ENCODE measurements around the gene TMEM259.

The TMEM259 gene

DNA sequence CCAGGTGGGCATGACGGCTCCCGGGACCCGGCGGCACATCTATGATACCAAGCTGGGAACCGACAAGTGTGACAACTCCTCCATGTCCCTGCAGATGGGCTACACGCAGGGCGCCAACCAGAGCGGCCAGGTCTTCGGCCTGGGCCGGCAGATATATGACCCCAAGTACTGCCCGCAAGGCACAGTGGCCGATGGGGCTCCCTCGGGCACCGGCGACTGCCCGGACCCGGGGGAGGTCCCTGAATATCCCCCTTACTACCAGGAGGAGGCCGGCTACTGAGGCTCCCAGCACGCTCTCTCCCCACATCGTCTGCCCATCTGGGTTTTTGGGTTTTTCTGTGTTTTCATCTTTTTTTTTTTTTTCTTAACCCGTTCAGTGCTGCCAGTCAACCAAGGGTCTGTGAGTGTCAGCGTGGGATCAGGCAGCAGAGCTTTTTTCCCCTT, 16.7 kb upstream of the TMEM259 start:
- peak; percentile 73 for DNase-seq (ENCODE audit: extremely low read depth, insufficient read length)
- Histone ChIP-seq H3K36me3 (ENCODE audit: control insufficient read depth, insufficient read depth, low read length) (peaks cover 18% of the 10 kb centered on the region), H3K4me3 (replicated peaks; ENCODE audit: low read depth, low read length) (no peak overlapping the region), H3K27me3 (replicated peaks; ENCODE audit: control insufficient read depth, insufficient read depth, low read length) (no peaks in the 10 kb centered on the region)
- TF ChIP-seq, protein P1, sequence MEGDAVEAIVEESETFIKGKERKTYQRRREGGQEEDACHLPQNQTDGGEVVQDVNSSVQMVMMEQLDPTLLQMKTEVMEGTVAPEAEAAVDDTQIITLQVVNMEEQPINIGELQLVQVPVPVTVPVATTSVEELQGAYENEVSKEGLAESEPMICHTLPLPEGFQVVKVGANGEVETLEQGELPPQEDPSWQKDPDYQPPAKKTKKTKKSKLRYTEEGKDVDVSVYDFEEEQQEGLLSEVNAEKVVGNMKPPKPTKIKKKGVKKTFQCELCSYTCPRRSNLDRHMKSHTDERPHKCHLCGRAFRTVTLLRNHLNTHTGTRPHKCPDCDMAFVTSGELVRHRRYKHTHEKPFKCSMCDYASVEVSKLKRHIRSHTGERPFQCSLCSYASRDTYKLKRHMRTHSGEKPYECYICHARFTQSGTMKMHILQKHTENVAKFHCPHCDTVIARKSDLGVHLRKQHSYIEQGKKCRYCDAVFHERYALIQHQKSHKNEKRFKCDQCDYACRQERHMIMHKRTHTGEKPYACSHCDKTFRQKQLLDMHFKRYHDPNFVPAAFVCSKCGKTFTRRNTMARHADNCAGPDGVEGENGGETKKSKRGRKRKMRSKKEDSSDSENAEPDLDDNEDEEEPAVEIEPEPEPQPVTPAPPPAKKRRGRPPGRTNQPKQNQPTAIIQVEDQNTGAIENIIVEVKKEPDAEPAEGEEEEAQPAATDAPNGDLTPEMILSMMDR (IDR thresholded peaks at IDR 0.05; ENCODE audit: insufficient read depth, low read length, poor library complexity, severe bottlenecking) = no peak

DNA sequence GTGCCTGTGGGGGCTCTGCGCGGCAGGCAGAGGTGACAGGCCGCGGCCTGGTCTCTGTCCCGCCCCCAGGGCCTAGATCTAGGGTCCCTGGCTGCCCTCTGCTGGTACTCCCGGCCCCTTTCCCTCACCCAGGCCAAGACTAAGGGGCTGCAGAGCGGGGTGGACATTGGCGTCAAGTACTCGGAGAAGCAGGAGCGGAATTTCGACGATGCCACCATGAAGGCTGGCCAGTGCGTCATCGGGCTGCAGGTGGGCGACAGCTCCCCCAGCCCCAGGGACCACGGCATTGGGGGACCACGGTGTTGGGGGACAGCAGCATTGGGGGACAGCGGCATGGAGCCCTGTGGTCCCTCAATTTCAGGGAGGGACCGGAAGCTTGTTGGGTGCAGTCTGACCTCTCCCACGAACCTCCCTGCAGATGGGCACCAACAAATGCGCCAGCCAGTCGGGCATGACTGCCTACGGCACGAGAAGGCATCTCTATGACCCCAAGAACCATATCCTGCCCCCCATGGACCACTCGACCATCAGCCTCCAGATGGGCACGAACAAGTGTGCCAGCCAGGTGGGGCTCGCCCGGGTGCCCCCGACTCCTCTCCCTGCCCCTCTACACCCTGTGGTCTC, 15.2 kb upstream of the TMEM259 start:
- TF ChIP-seq, protein P1 (IDR thresholded peaks at IDR 0.05; ENCODE audit: insufficient read depth, low read length, poor library complexity, severe bottlenecking) = peak; percentile 13
- no peak for DNase-seq (ENCODE audit: extremely low read depth, insufficient read length)
- no peak overlapping the region for H3K4me3 ChIP-seq (replicated peaks; ENCODE audit: low read depth, low read length)
- H3K36me3 ChIP-seq (ENCODE audit: control insufficient read depth, insufficient read depth, low read length) = peaks cover 20% of the 10 kb centered on the region
- no peaks in the 10 kb centered on the region for H3K27me3 ChIP-seq (replicated peaks; ENCODE audit: control insufficient read depth, insufficient read depth, low read length)

DNA sequence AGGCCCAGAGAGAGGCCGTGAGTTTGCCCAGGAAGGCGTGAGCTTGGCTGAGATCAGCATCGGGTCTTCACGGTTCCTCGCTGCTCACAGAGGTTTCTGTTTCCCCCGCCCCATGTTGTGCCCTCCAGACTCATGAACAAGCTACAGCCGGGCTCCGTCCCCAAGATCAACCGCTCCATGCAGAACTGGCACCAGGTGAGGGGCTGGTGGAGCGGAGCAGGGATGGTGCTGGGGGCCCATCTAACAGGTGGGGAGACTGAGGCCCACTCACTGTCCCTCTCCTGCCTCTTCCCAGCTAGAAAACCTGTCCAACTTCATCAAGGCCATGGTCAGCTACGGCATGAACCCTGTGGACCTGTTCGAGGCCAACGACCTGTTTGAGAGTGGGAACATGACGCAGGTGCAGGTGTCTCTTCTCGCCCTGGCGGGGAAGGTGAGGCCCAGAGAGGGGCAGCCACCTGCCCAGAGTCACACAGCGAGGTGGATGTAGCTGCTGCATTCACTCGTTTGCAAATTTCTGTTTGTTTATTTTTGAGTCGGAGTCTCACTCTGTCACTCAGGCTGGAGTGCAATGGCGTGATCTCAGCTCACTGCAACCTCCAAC, 11.4 kb upstream of the TMEM259 start:
- no peak for DNase-seq (ENCODE audit: extremely low read depth, insufficient read length)
- TF ChIP-seq, protein P1 (IDR thresholded peaks at IDR 0.05; ENCODE audit: insufficient read depth, low read length, poor library complexity, severe bottlenecking) = no peak
- Histone ChIP-seq H3K4me3 (replicated peaks; ENCODE audit: low read depth, low read length) (no peak overlapping the region), H3K36me3 (ENCODE audit: control insufficient read depth, insufficient read depth, low read length) (peaks cover 24% of the 10 kb centered on the region), H3K27me3 (replicated peaks; ENCODE audit: control insufficient read depth, insufficient read depth, low read length) (no peaks in the 10 kb centered on the region)

DNA sequence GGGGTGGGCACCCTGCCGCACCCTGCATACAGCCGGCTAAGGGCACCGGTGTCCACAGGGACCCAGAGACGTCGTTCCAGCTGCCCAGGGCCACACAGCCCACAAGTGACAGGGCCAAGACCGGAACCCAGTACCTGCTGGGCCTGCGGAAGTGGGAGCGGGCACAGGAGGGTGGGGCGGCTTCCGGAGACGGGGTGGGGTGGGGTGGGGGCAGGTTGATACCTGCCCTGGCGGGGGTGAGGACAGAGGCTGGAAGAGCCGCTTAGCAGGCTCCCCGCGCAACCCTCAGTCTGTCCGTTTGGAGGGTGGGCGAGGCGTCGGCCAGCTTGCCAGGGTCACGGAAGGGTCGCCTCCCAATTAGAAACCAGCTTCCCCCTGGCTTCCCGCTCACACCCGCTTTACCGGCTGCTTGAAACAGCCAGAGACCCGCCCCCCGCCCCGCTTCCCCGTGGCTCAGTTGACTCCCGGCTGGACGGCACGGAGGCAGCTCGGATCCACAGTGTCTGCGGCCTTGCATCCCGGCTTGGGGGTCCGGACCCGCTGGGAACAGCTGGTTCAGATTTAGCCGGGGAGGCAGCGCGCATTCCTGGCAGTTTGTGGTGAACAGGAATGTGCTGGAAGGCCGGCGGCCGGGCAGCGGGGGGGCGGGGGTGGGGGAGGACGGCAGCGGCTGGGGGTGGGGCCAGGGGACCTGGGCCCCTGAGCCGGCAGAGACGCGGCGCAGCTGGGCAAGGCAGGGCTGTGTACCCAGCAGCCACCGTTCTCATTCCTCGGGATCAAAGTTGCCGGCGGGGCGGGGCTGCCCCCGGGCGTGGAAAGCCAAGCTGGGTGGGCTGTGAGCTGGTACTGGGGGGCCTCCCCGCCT, 7.4 kb upstream of the TMEM259 start:
- TF ChIP-seq, protein P1 (IDR thresholded peaks at IDR 0.05; ENCODE audit: insufficient read depth, low read length, poor library complexity, severe bottlenecking) = no peak
- Histone ChIP-seq H3K36me3 (ENCODE audit: control insufficient read depth, insufficient read depth, low read length) (peaks cover 11% of the 10 kb centered on the region), H3K27me3 (replicated peaks; ENCODE audit: control insufficient read depth, insufficient read depth, low read length) (no peaks in the 10 kb centered on the region), H3K4me3 (replicated peaks; ENCODE audit: low read depth, low read length) (peak overlapping the region; percentile 97)
- peak; percentile 75 for DNase-seq (ENCODE audit: extremely low read depth, insufficient read length)

DNA sequence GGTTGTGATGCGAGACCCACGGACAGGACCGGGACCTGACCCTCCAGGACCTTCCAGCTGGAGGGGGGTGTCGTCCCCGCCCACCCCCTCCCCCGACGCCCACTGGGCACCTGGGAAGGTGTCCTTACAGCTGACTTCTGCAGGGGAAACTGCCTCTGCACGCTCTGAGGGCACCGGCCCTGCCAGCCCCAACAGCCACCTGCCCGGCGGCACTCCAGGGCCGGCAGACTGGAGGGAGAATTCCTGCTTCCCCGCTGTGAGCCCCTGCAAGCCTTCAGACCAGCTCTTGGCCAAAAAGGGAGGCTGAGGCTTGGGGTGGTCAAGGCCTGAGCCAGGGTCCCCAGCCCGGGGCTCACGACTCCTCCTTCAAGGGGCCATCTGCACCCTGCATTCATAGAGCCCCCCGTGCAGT, 6.7 kb upstream of the TMEM259 start:
- Histone ChIP-seq H3K4me3 (replicated peaks; ENCODE audit: low read depth, low read length) (peak overlapping the region; percentile 97), H3K36me3 (ENCODE audit: control insufficient read depth, insufficient read depth, low read length) (peaks cover 9% of the 10 kb centered on the region), H3K27me3 (replicated peaks; ENCODE audit: control insufficient read depth, insufficient read depth, low read length) (no peaks in the 10 kb centered on the region)
- TF ChIP-seq, protein P1 (IDR thresholded peaks at IDR 0.05; ENCODE audit: insufficient read depth, low read length, poor library complexity, severe bottlenecking) = no peak
- DNase-seq (ENCODE audit: extremely low read depth, insufficient read length) = no peak

Measured in GM06990 (cell line).